Endothelial cell of umbilical vein (primary cell): ENCODE measurements around the gene UBL7. TPM values are rescaled to one million over a fixed set of nuclear protein-coding genes. Genes with fewer than 3 reads are reported as not detected.

Experiments used
- BruUV-seq: library from RNA; stranded (reverse); fragments of 400-500 nt; replicated peaks from 2 replicates; lab custom pipeline; 2021; lab: Mats Ljungman, UMichigan
- CTCF ChIA-PET: fragments of 300-600, 350-600 bp; sonication (Branson Sonifier 250); formaldehyde crosslinking; loops from one replicate; lab custom pipeline; 2021; ENCODE audit warnings: antibody characterized with exemption, inconsistent platforms; lab: Charles Lee
- POLR2A ChIA-PET: fragments of 300-600, 350-600 bp; sonication (Branson Sonifier 250); formaldehyde crosslinking; loops from one replicate; lab custom pipeline; 2021; ENCODE audit warnings: antibody characterized with exemption, inconsistent platforms; lab: Charles Lee
- DNase-seq: peaks from one replicate; pipeline ENCODE4 v3.0.0-alpha.2; 2011; ENCODE audit warnings: low read depth, low spot score
- FAIRE-seq: peaks from 2 replicates; lab custom pipeline; 2011; peaks lifted over from hg19 to GRCh38; lab: Jason Lieb, UNC
- H2AFZ ChIP-seq: 2 replicates; pipeline ENCODE4 v1.6.0; 2012; ENCODE audit warnings: low read depth, low read length, control low read depth, inconsistent platforms
- H3K27ac ChIP-seq: 2 replicates; pipeline ENCODE4 v1.5.1; 2011; ENCODE audit warnings: low read depth, mild to moderate bottlenecking, control low read depth, low read length, moderate library complexity; ENCODE audit not compliant: insufficient read depth
- H3K27me3 ChIP-seq, 2 experiments: 2 replicates each; pipeline versions ENCODE4 v1.6.0 to v1.6.1; 2011; ENCODE audit warnings: low read length in 2 of 2, mixed read lengths in 1 of 2; ENCODE audit not compliant: control insufficient read depth in 2 of 2, insufficient read depth in 2 of 2
- H3K36me3 ChIP-seq, 2 experiments: 2 replicates in 1 of 2; 3 replicates in 1 of 2; pipeline ENCODE4 v1.5.1; 2011; ENCODE audit warnings: low read length in 2 of 2, mild to moderate bottlenecking in 1 of 2, moderate library complexity in 1 of 2; ENCODE audit not compliant: control insufficient read depth in 2 of 2, insufficient read depth in 2 of 2; ENCODE audit errors: extremely low read depth in 1 of 2
- H3K4me1 ChIP-seq: 3 replicates; pipeline ENCODE4 v1.5.1; 2011; ENCODE audit warnings: mild to moderate bottlenecking, low read length; ENCODE audit not compliant: control insufficient read depth, insufficient read depth; ENCODE audit errors: extremely low read depth
- H3K4me2 ChIP-seq: 2 replicates; pipeline ENCODE4 v1.6.1; 2011; ENCODE audit warnings: low read length, control low read depth, mixed read lengths; ENCODE audit not compliant: insufficient read depth
- H3K4me3 ChIP-seq, 3 experiments: fragments of 200-600 bp in 1 of 3; sonication (generic), shearing (Covaris generic) in 1 of 3; replicated peaks in 1 of 3; 2 replicates each; pipeline ENCODE4 v1.5.1; 2011 to 2016; ENCODE audit warnings: control low read depth in 3 of 3, low read length in 3 of 3, mild to moderate bottlenecking in 2 of 3, inconsistent platforms in 1 of 3, low read depth in 1 of 3, moderate library complexity in 1 of 3; ENCODE audit not compliant: insufficient read depth in 1 of 3
- H3K79me2 ChIP-seq: 2 replicates; pipeline ENCODE4 v1.6.0; 2012; ENCODE audit warnings: low read length, inconsistent platforms; ENCODE audit not compliant: control insufficient read depth, insufficient read depth
- H3K9ac ChIP-seq: replicated peaks from 2 replicates; pipeline ENCODE3; 2011; ENCODE audit warnings: low read length, control low read depth; ENCODE audit not compliant: insufficient read depth; ENCODE audit errors: extremely low read depth
- H3K9me1 ChIP-seq: replicated peaks from 3 replicates; pipeline ENCODE4 v1.6.0; 2011; ENCODE audit warnings: mild to moderate bottlenecking, low read length; ENCODE audit not compliant: control insufficient read depth, insufficient read depth; ENCODE audit errors: extremely low read depth
- H3K9me3 ChIP-seq: replicated peaks from 2 replicates; pipeline ENCODE4 v1.5.1; 2012; ENCODE audit warnings: low read length, inconsistent platforms; ENCODE audit not compliant: control insufficient read depth, insufficient read depth
- H4K20me1 ChIP-seq: replicated peaks from 2 replicates; pipeline ENCODE3; 2011; ENCODE audit warnings: mild to moderate bottlenecking, low read length; ENCODE audit not compliant: control insufficient read depth, insufficient read depth; ENCODE audit errors: extremely low read depth
- CTCF ChIP-seq, 2 donors: IDR thresholded peaks; 1 replicate in 1 of 2; 2 replicates in 1 of 2; pipeline ENCODE4 v1.5.1; 2011; ENCODE audit warnings: low read length in 2 of 2, mild to moderate bottlenecking in 2 of 2, moderate library complexity in 2 of 2, control low read depth in 1 of 2, inconsistent platforms in 1 of 2, low read depth in 1 of 2; ENCODE audit not compliant: insufficient read depth in 1 of 2; ENCODE audit errors: extremely low read depth in 1 of 2
- EZH2 ChIP-seq: IDR thresholded peaks from 2 replicates; pipeline ENCODE4 v1.6.1; 2012; ENCODE audit warnings: borderline replicate concordance, low read depth, mild to moderate bottlenecking, moderate library complexity, low read length, inconsistent platforms; ENCODE audit not compliant: severe bottlenecking
- FOS ChIP-seq: IDR thresholded peaks from 2 replicates; pipeline ENCODE4 v1.6.1; 2011; ENCODE audit warnings: mild to moderate bottlenecking, low read length, moderate library complexity, borderline replicate concordance; ENCODE audit not compliant: insufficient read depth
- GATA2 ChIP-seq: IDR thresholded peaks from 2 replicates; pipeline ENCODE4 v1.7.0; 2011; ENCODE audit warnings: low read depth, mild to moderate bottlenecking, moderate library complexity, mixed read lengths, low read length; ENCODE audit not compliant: insufficient read length, insufficient read depth
- JUN ChIP-seq: IDR thresholded peaks from 2 replicates; pipeline ENCODE4 v1.6.1; 2011; ENCODE audit warnings: borderline replicate concordance, low read depth; ENCODE audit not compliant: insufficient read length, insufficient read depth
- MAX ChIP-seq: IDR thresholded peaks from 2 replicates; pipeline ENCODE4 v1.6.1; 2011; ENCODE audit not compliant: insufficient read depth, insufficient read length
- MYC ChIP-seq: IDR thresholded peaks from one replicate; pipeline ENCODE4 v1.6.1; 2011; ENCODE audit warnings: mild to moderate bottlenecking, low read depth, low read length
- POLR2A ChIP-seq: IDR thresholded peaks from 2 replicates; pipeline ENCODE4 v1.6.1; 2012; ENCODE audit warnings: low read depth, mild to moderate bottlenecking, control low read depth, low read length
- POLR2AphosphoS5 ChIP-seq: IDR thresholded peaks from 2 replicates; pipeline ENCODE4 v1.6.1; 2012; ENCODE audit warnings: low read depth, mild to moderate bottlenecking, control low read depth, low read length, moderate library complexity; ENCODE audit not compliant: insufficient read depth
- dilution Hi-C: fragments of 300-500 bp; cut with MboI; formaldehyde crosslinking; loops from one replicate; pipeline ENCODE4 v1.15.0; 2019; ENCODE audit warnings: low sequenced_read_pairs; ENCODE audit not compliant: extremely low pct_ligation_motif_present
- intact Hi-C: fragments of 100-400 bp; cut with micrococcal nuclease; formaldehyde crosslinking; loops from one replicate; pipeline ENCODE4 v1.10.0; 2022
- polyA plus RNA-seq, 4 experiments: library from polyadenylated mRNA; depleted of rRNA in 3 of 4; stranded (reverse) in 3 of 4; unstranded in 1 of 4; fragments of >200 nt; gene quantifications; 2 replicates each; pipeline versions ENCODE4 v1.2.1 to v1.2.3, GENCODE V29; 2011 to 2012; ENCODE audit warnings: missing spikeins in 1 of 4
- total RNA-seq: library from RNA; stranded (reverse); gene quantifications from 2 replicates; pipeline ENCODE4 v1.2.3, GENCODE V29; 2021

The UBL7 gene
- total and polyA plus RNA-seq, 2 donors (not counting 3 experiments of a cell fraction or from before 2014, with no cell fraction given), result 32.8 to 90.4 TPM

- Histone ChIP-seq H3K9me3 (no peaks in the 10 kb centered on the region), H3K79me2 (no peaks in the 10 kb centered on the region), H4K20me1 (no peaks in the 10 kb centered on the region), H2AFZ (peak overlapping the region; percentile 73), H3K36me3 (no peaks in the 10 kb centered on the region), H3K27ac (no peak overlapping the region), H3K9me1 (no peaks in the 10 kb centered on the region), H3K4me1 (no peaks in the 10 kb centered on the region), H3K4me2 (peak overlapping the region; percentile 47), H3K27me3 (peaks cover 26 to 30% of the 10 kb centered on the region in 2 experiments), H3K4me3 (peak overlapping the region in 1 of 3 experiments; percentile 47), H3K9ac (no peak overlapping the region)
- ChIA-PET CTCF (interaction anchor here (0.5 to 2.1 kb wide), 5 partner anchors 49 to 149 kb away, joined by 3 to 8 read pairs (median 5); no protein-coding TSS in a partner anchor), POLR2A (no interaction called here)
- TF ChIP-seq MAX, result no peak
- TF ChIP-seq EZH2, result no peak
- TF ChIP-seq CTCF (IDR thresholded peaks at IDR 0.05; ENCODE audit: extremely low read depth in 1 of 2, insufficient read depth in 1 of 2, low read depth in 1 of 2, low read length in 2 of 2), result no peak
- no peak for TF ChIP-seq FOS
- no peak for TF ChIP-seq MYC
- TF ChIP-seq POLR2A, result no peak
- no peak for TF ChIP-seq POLR2AphosphoS5
- TF ChIP-seq JUN, result no peak
- no peak for TF ChIP-seq GATA2
- FAIRE-seq (no peak), DNase-seq (no peak)
- BruUV-seq, result no TSS peak
- dilution Hi-C loops (no loop called here), intact Hi-C loops (loop anchor here (5.0 kb wide), 1 partner anchor 188 kb away; no protein-coding TSS in a partner anchor)
These were observed 26.5 kb downstream of the UBL7 start for GRCh38 chr15:74434263-74435136.
